Mesothelial cell of epicardium (in vitro differentiated cells): Measurements from ENCODE around the gene DNAAF8. TPM values are rescaled to one million over a fixed set of nuclear protein-coding genes. Genes with fewer than 3 reads are reported as not detected.

ENCODE experiments used
- DNase-seq, 2 experiments: peaks; one replicate each; pipeline ENCODE4 v3.0.0; 2021; ENCODE audit warnings: low spot score in 2 of 2; ENCODE audit not compliant: unreplicated experiment in 2 of 2
- H3K27ac Mint-ChIP-seq: 2 replicates; pipeline ENCODE4 v1.8.0; 2021; ENCODE audit warnings: mixed read lengths
- H3K27me3 Mint-ChIP-seq: 2 replicates; pipeline ENCODE4 v1.8.0; 2021; ENCODE audit warnings: low read depth, mixed read lengths
- H3K36me3 Mint-ChIP-seq: 2 replicates; pipeline ENCODE4 v1.8.0; 2021; ENCODE audit warnings: mixed read lengths
- H3K4me1 Mint-ChIP-seq: 2 replicates; pipeline ENCODE4 v1.8.0; 2021; ENCODE audit warnings: mixed read lengths
- H3K4me3 Mint-ChIP-seq: 2 replicates; pipeline ENCODE4 v1.8.0; 2021; ENCODE audit warnings: mild to moderate bottlenecking, moderate library complexity, mixed read lengths
- H3K9me3 Mint-ChIP-seq: 2 replicates; pipeline ENCODE4 v1.8.0; 2021; ENCODE audit warnings: mixed read lengths
- total RNA-seq: library from RNA; stranded (reverse); gene quantifications from 3 replicates; pipeline ENCODE4 v1.2.1, GENCODE V29; 2021
- TF ChIP-seq, protein P1 (sequence below): fragments of 200-600 bp; sonication (generic); IDR thresholded peaks from one replicate; pipeline ENCODE4 v1.5.0; 2021; ENCODE audit warnings: antibody characterized with exemption; ENCODE audit not compliant: unreplicated experiment

The DNAAF8 gene
- total RNA-seq, 1 donor from 2014 or later = 0.45 TPM

- no peaks in the 10 kb centered on the region for H3K4me1 Mint-ChIP-seq
- H3K4me3 Mint-ChIP-seq = no peak overlapping the region
- peaks cover 27% of the 10 kb centered on the region for H3K36me3 Mint-ChIP-seq
Observed at GRCh38 chr16:4704913-4705312, 29.4 kb upstream of the DNAAF8 start.

GRCh38 chr16:4706871-4707270 is 27.5 kb upstream of the DNAAF8 start:
- no peak for DNase-seq
- Mint-ChIP-seq H3K9me3 (no peaks in the 10 kb centered on the region), H3K4me3 (no peak overlapping the region), H3K4me1 (no peaks in the 10 kb centered on the region), H3K27me3 (no peaks in the 10 kb centered on the region), H3K36me3 (peaks cover 31% of the 10 kb centered on the region), H3K27ac (no peak overlapping the region)
- TF ChIP-seq, protein P1, sequence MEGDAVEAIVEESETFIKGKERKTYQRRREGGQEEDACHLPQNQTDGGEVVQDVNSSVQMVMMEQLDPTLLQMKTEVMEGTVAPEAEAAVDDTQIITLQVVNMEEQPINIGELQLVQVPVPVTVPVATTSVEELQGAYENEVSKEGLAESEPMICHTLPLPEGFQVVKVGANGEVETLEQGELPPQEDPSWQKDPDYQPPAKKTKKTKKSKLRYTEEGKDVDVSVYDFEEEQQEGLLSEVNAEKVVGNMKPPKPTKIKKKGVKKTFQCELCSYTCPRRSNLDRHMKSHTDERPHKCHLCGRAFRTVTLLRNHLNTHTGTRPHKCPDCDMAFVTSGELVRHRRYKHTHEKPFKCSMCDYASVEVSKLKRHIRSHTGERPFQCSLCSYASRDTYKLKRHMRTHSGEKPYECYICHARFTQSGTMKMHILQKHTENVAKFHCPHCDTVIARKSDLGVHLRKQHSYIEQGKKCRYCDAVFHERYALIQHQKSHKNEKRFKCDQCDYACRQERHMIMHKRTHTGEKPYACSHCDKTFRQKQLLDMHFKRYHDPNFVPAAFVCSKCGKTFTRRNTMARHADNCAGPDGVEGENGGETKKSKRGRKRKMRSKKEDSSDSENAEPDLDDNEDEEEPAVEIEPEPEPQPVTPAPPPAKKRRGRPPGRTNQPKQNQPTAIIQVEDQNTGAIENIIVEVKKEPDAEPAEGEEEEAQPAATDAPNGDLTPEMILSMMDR = no peak

More at GRCh38 chr16:4704913-4705312, 29.4 kb upstream of the DNAAF8 start:
- no peaks in the 10 kb centered on the region for H3K9me3 Mint-ChIP-seq
- no peak overlapping the region for H3K27ac Mint-ChIP-seq
- H3K27me3 Mint-ChIP-seq = no peaks in the 10 kb centered on the region
- no peak for DNase-seq
- TF ChIP-seq, protein P1 = no peak

- no peak for DNase-seq
- Mint-ChIP-seq H3K36me3 (peaks cover 45% of the 10 kb centered on the region), H3K27ac (no peak overlapping the region), H3K4me1 (no peaks in the 10 kb centered on the region), H3K27me3 (no peaks in the 10 kb centered on the region), H3K4me3 (no peak overlapping the region), H3K9me3 (no peaks in the 10 kb centered on the region)
- TF ChIP-seq, protein P1 = no peak
Observed at GRCh38 chr16:4709481-4709880, 24.9 kb upstream of the DNAAF8 start.

- Mint-ChIP-seq H3K27me3 (no peaks in the 10 kb centered on the region), H3K4me1 (no peaks in the 10 kb centered on the region), H3K27ac (no peak overlapping the region), H3K9me3 (no peaks in the 10 kb centered on the region), H3K36me3 (peaks cover 32% of the 10 kb centered on the region), H3K4me3 (no peak overlapping the region)
- TF ChIP-seq, protein P1 = no peak
- no peak for DNase-seq
Observed at GRCh38 chr16:4713663-4714501, 20.5 kb upstream of the DNAAF8 start.

DNA sequence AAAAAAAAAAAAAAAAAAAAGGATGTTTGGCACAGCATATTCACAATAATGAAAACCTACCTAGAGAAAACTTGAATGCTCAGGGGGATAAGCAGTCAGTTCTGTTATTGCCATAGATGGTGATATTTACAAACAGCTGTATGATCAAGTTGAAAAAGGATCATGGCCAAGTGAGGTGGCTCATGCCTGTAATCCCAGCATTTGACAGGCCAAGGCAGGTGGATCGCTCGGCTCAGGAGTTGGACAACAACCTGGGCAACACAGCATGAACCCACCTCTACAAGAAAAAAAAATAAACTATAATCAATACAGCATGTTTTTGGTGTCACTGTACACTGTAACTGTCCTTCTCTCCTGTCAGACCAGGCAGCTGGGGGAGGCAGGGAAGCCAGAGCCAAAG is 19.3 kb upstream of the DNAAF8 start:
- TF ChIP-seq, protein P1 = no peak
- no peak overlapping the region for H3K27ac Mint-ChIP-seq
- H3K4me1 Mint-ChIP-seq = no peaks in the 10 kb centered on the region
- peaks cover 27% of the 10 kb centered on the region for H3K36me3 Mint-ChIP-seq
- no peaks in the 10 kb centered on the region for H3K9me3 Mint-ChIP-seq
- no peak for DNase-seq
- no peak overlapping the region for H3K4me3 Mint-ChIP-seq
- H3K27me3 Mint-ChIP-seq = no peaks in the 10 kb centered on the region
